Measurements from ENCODE around the gene COL26A1. TPM values are rescaled to one million over a fixed set of nuclear protein-coding genes. Genes with fewer than 3 reads are reported as not detected.
"Not testable (repeated sequence)": the region's sequence is repeated elsewhere in the genome, so short reads cannot be mapped to it uniquely, and the experiment has no call there.

Gene COL26A1
- total and polyA plus RNA-seq, 8 donors, result 0.37 to 3.5 (median 0.86) TPM

DNA sequence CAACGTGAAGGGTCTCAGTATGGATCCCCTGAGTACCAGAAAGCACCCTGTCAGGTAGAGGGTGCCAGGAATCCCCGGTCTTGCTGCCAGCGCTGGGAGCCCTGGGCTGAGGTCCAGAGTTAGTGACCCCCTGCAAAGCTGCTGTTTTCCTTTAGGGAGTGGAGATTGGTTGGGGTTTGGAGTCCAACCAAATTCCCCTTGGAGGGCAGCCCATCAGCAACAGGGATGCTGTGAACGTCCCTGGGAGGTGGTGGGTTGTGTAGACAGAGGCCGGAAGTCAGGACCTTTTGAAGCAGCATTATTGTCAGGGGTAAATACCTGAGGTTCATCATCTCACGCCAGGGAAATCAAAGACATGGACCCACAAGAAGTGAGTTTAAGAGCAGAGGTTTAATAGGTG is 104.2 kb downstream of the COL26A1 start:
- ATAC-seq (peak in 3 of 4 donors; percentile 40 to 78 (median 71)), FAIRE-seq (no peak), DNase-seq (peak in 3 of 6 donors; percentile 51 to 61 (median 60))
- Histone ChIP-seq H3K36me3 (no peaks in the 10 kb centered on the region), H3K4me1 (no peaks in the 10 kb centered on the region), H3K27ac (no peak overlapping the region), H3K4me3 (no peak overlapping the region), H3K27me3 (no peaks in the 10 kb centered on the region), H3K9me3 (no peaks in the 10 kb centered on the region)
- intact Hi-C loops (cut with DNase I), result no loop called here
- WGBS, 2 donors, result 37 to 46% methylated on average over 6 of the region's 6 CpGs
- TF ChIP-seq, protein P1, sequence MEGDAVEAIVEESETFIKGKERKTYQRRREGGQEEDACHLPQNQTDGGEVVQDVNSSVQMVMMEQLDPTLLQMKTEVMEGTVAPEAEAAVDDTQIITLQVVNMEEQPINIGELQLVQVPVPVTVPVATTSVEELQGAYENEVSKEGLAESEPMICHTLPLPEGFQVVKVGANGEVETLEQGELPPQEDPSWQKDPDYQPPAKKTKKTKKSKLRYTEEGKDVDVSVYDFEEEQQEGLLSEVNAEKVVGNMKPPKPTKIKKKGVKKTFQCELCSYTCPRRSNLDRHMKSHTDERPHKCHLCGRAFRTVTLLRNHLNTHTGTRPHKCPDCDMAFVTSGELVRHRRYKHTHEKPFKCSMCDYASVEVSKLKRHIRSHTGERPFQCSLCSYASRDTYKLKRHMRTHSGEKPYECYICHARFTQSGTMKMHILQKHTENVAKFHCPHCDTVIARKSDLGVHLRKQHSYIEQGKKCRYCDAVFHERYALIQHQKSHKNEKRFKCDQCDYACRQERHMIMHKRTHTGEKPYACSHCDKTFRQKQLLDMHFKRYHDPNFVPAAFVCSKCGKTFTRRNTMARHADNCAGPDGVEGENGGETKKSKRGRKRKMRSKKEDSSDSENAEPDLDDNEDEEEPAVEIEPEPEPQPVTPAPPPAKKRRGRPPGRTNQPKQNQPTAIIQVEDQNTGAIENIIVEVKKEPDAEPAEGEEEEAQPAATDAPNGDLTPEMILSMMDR (IDR thresholded peaks at IDR 0.05), result no peak

DNA sequence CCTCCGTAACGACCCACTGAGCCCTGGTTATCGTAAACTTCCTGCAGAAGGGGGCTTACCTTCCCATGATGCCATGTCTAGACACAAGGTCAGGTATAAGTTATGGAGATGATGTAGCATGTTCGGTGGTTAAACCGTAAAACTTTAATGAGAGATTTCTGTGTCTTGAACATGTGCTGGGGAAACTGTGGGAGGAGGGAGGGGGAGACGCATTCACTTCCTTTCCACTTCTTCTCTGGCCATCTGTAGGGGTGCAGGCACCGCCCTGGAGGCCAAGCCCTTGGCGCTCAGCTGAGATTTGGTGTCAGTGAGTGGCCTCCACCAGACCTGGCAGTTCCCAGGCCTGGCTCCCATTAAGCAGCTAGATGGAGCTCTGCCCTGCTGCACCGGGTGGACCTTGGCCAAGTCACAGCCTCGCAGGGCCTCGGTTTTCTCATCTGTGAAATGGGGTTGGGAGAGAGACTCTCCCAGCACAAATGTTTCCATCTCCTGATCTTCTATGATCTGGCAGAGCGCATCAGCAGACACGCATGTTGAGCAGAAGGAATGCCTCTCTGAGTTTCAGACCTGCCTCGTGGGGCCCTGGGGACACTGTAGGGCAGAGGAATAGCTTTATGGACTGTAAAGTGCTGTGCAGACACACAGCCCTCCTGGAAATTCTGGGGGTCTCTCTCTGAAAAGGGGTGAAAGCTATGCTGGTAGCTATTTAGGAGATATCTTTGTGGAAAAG is 106.0 kb downstream of the COL26A1 start:
- ATAC-seq, result no peak
- TF ChIP-seq, protein P1 (IDR thresholded peaks at IDR 0.05), result no peak
- Histone ChIP-seq H3K27ac (no peak overlapping the region), H3K36me3 (no peaks in the 10 kb centered on the region), H3K4me1 (no peaks in the 10 kb centered on the region), H3K4me3 (no peak overlapping the region), H3K9me3 (no peaks in the 10 kb centered on the region), H3K27me3 (no peaks in the 10 kb centered on the region)
- FAIRE-seq, result no peak
- no peak for DNase-seq
- 78 to 87% methylated on average over 14 of the region's 14 CpGs for WGBS, 2 donors
- intact Hi-C loops (cut with DNase I), result no loop called here

DNA sequence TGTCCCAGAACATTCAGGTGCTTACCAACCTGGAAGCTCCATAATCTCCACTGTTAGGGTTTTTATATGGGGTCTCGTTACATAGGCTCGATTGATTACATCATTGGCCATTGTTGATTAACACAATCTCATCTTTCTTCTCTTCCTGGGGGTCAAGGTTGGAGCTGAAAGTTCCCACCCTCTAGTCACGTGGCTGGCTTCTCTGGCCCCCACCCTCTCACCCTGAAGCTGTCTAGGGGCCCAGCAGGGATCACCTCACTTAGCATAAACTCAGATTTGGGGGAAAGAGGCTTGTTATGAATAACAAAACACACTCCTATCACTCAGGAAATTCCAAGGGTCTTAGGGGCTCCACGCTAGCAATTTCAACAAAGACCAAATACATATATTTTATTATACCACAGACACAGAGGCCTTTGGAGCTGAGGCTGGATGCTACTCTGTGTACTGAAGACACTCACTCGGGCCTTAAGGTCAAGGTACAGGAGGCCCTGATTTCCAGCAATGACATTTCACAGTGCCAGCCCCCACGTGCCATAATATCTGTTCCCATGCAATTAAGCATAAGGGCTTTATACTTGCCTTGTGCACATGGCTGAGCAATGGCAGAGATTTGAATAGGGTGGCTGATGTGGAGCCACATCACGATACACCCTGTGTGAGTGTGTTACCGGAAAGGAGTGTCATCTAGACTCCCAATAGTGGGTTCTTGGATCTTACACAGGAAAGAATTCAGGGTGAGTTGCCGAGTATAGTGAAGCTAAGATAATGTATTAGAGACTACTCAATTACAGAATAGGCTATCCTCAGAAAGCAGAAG is 108.2 kb downstream of the COL26A1 start:
- H3K27me3 ChIP-seq, result no peaks in the 10 kb centered on the region
- no peaks in the 10 kb centered on the region for H3K36me3 ChIP-seq
- TF ChIP-seq, protein P1 (IDR thresholded peaks at IDR 0.05), result no peak
- no peak overlapping the region for H3K4me3 ChIP-seq
- no peaks in the 10 kb centered on the region for H3K9me3 ChIP-seq
- no peak for FAIRE-seq
- no peak for DNase-seq
- WGBS, 2 donors, result 76 to 78% methylated on average over 9 of the region's 9 CpGs
- ATAC-seq, result no peak
- intact Hi-C loops (cut with DNase I), result no loop called here
- H3K27ac ChIP-seq, result no peak overlapping the region
- H3K4me1 ChIP-seq, result no peaks in the 10 kb centered on the region

DNA sequence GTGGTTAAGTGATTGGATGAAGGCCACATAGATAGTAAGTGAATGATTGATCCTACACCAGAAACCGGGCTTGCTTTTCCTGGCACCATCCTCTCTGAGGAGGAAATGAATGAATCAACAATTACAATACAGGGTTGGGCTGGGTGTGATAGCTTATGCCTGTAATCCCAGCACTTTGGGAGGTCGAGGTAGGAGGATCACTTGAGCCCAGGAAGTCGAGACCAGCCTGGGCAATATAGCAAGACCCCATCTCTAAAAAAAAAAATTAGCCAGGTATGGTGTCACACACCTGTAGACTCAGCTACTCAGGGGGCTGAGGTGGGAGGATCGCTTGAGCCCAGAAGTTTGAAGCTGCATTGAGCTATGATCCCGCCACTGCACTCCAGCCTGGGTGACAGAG is 111.5 kb downstream of the COL26A1 start:
- intact Hi-C loops (cut with DNase I), result no loop called here
- H3K9me3 ChIP-seq, result no peaks in the 10 kb centered on the region
- DNase-seq (no peak), ATAC-seq (no peak), FAIRE-seq (no peak)
- H3K4me3 ChIP-seq, result no peak overlapping the region
- 51 to 52% methylated on average over 5 of the region's 5 CpGs for WGBS, 2 donors
- H3K4me1 ChIP-seq, result no peaks in the 10 kb centered on the region
- no peaks in the 10 kb centered on the region for H3K27me3 ChIP-seq
- H3K36me3 ChIP-seq, result no peaks in the 10 kb centered on the region
- TF ChIP-seq, protein P1 (IDR thresholded peaks at IDR 0.05), result no peak
- no peak overlapping the region for H3K27ac ChIP-seq

DNA sequence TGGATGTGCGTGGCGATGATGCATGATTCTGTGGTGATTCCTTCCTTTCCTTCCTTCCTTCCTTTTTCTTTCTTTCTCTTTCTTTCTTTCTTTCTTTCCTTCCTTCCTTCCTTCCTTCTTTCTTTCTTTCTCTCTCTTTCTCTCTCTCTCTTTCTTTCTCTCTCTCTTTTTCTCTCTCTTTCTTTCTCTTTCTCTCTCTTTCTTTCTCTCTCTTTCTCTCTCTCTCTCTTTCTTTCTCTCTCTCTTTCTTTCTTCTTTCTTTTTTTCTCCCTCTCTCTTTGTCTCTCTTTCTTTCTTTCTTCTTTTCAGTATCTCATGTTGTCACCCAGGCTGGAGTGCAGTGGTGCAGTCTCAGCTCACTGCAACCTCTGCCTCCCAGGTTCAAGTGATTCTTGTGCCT is 113.0 kb downstream of the COL26A1 start:
- DNase-seq; H3K36me3 ChIP-seq; ATAC-seq; H3K9me3 ChIP-seq; H3K27ac ChIP-seq; FAIRE-seq; H3K4me1 ChIP-seq; H3K4me3 ChIP-seq; H3K27me3 ChIP-seq; intact Hi-C loops (cut with DNase I): not testable (repeated sequence)
- 85 to 96% methylated on average over 2 of the region's 2 CpGs for WGBS, 2 donors

Measured in pancreas (tissue), 10 donors.